Liver (tissue), 9 donors: ENCODE data around the gene CHKA. TPM values are rescaled to one million over a fixed set of nuclear protein-coding genes. Genes with fewer than 3 reads are reported as not detected.

Experiments
- DNase-seq: peaks from one replicate; pipeline ENCODE4 v3.0.0-alpha.2; 2017; ENCODE audit warnings: low spot score
- H3K27ac ChIP-seq, 2 donors: one replicate each; pipeline ENCODE4 v1.7.0; 2013; ENCODE audit warnings: inconsistent platforms in 2 of 2, low read length in 2 of 2, control low read depth in 1 of 2, low read depth in 1 of 2, mild to moderate bottlenecking in 1 of 2
- H3K27me3 ChIP-seq, 4 donors: one replicate each; pipeline versions ENCODE4 v1.6.1 to v1.7.0; 2013; ENCODE audit warnings: low read length in 3 of 4, inconsistent platforms in 1 of 4, mild to moderate bottlenecking in 1 of 4, moderate library complexity in 1 of 4; ENCODE audit not compliant: control insufficient read depth in 4 of 4, insufficient read depth in 4 of 4
- H3K36me3 ChIP-seq, 4 donors: one replicate each; pipeline versions ENCODE4 v1.6.1 to v1.7.0; 2013; ENCODE audit warnings: low read length in 3 of 4, mild to moderate bottlenecking in 3 of 4, low read depth in 1 of 4, moderate library complexity in 1 of 4; ENCODE audit not compliant: control insufficient read depth in 4 of 4, insufficient read depth in 3 of 4
- H3K4me1 ChIP-seq, 4 donors: one replicate each; pipeline versions ENCODE4 v1.6.1 to v1.7.0; 2013; ENCODE audit warnings: low read length in 3 of 4, mild to moderate bottlenecking in 3 of 4, moderate library complexity in 1 of 4; ENCODE audit not compliant: control insufficient read depth in 4 of 4, insufficient read depth in 4 of 4
- H3K4me3 ChIP-seq, 3 donors: one replicate each; pipeline versions ENCODE4 v1.6.1 to v1.7.0; 2013; ENCODE audit warnings: low read length in 3 of 3, control low read depth in 1 of 3, low read depth in 1 of 3, mild to moderate bottlenecking in 1 of 3
- H3K9ac ChIP-seq, 2 donors: one replicate each; pipeline ENCODE4 v1.7.0; 2013; ENCODE audit warnings: low read length in 2 of 2, mild to moderate bottlenecking in 2 of 2, moderate library complexity in 2 of 2, control low read depth in 1 of 2, low read depth in 1 of 2
- H3K9me3 ChIP-seq, 4 donors: one replicate each; pipeline versions ENCODE4 v1.6.1 to v1.7.0; 2013; ENCODE audit warnings: low read length in 3 of 4; ENCODE audit not compliant: control insufficient read depth in 4 of 4
- EGR1 ChIP-seq, 2 donors: IDR thresholded peaks; 2 replicates each; pipeline ENCODE4 v1.6.1; 2016 to 2018; ENCODE audit warnings: antibody characterized with exemption in 2 of 2, low read depth in 2 of 2
- FOXA1 ChIP-seq: IDR thresholded peaks from 2 replicates; pipeline ENCODE4 v1.6.1; 2016; ENCODE audit warnings: antibody characterized with exemption
- FOXA2 ChIP-seq: IDR thresholded peaks from 2 replicates; pipeline ENCODE4 v1.6.1; 2016; ENCODE audit warnings: antibody characterized with exemption
- GABPA ChIP-seq, 2 donors: IDR thresholded peaks in 1 of 2; conservative IDR thresholded peaks in 1 of 2; 2 replicates each; pipeline ENCODE4 v1.6.1; 2016; ENCODE audit warnings: antibody characterized with exemption in 2 of 2, mild to moderate bottlenecking in 1 of 2, moderate library complexity in 1 of 2
- HNF4A ChIP-seq, 2 donors: conservative IDR thresholded peaks; 2 replicates each; pipeline ENCODE4 v1.6.1; 2016; ENCODE audit warnings: antibody characterized with exemption in 2 of 2, mild to moderate bottlenecking in 2 of 2
- HNF4G ChIP-seq: IDR thresholded peaks from 2 replicates; pipeline ENCODE4 v1.6.1; 2016; ENCODE audit warnings: antibody characterized with exemption
- JUND ChIP-seq, 2 donors: IDR thresholded peaks; 2 replicates each; pipeline ENCODE4 v1.6.1; 2016; ENCODE audit warnings: antibody characterized with exemption in 2 of 2
- MAX ChIP-seq: IDR thresholded peaks from 2 replicates; pipeline ENCODE4 v1.6.1; 2016; ENCODE audit warnings: antibody characterized with exemption
- NR2F2 ChIP-seq: IDR thresholded peaks from 2 replicates; pipeline ENCODE4 v1.6.1; 2016; ENCODE audit warnings: antibody characterized with exemption
- RAD21 ChIP-seq, 2 donors: IDR thresholded peaks; 2 replicates each; pipeline ENCODE4 v1.6.1; 2016; ENCODE audit warnings: antibody characterized with exemption in 2 of 2, mild to moderate bottlenecking in 2 of 2
- REST ChIP-seq: IDR thresholded peaks from 2 replicates; pipeline ENCODE4 v1.6.1; 2016; ENCODE audit warnings: antibody characterized with exemption, mild to moderate bottlenecking
- RXRA ChIP-seq, 2 donors: IDR thresholded peaks; 2 replicates each; pipeline ENCODE4 v1.6.1; 2017 to 2018; ENCODE audit warnings: antibody characterized with exemption in 2 of 2, mild to moderate bottlenecking in 1 of 2
- SP1 ChIP-seq: IDR thresholded peaks from 2 replicates; pipeline ENCODE4 v1.6.1; 2018; ENCODE audit warnings: antibody characterized with exemption, mild to moderate bottlenecking
- TAF1 ChIP-seq: conservative IDR thresholded peaks from 2 replicates; pipeline ENCODE4 v1.6.1; 2016; ENCODE audit warnings: antibody characterized with exemption, mild to moderate bottlenecking
- YY1 ChIP-seq: IDR thresholded peaks from 2 replicates; pipeline ENCODE4 v1.6.1; 2016; ENCODE audit warnings: antibody characterized with exemption, mild to moderate bottlenecking
- WGBS: extraction: QIAGEN DNeasy Blood & Tissue Kit; methylation state at CpG from one replicate; pipeline ENCODE4 v1.1.7; 2013; 5-methylcytosine and 5-hydroxymethylcytosine counted together
- polyA plus RNA-seq, 2 donors: library from polyadenylated mRNA; stranded (reverse) in 1 of 2; unstranded in 1 of 2; fragments of 200-250 nt in 1 of 2; fragments of >200 nt in 1 of 2; fragmentation: Nextera tagmentation in 1 of 2; extraction: Ambion mirVana in 1 of 2; gene quantifications; one replicate each; pipeline versions ENCODE4 v1.2.1 to v1.2.3, GENCODE V29; 2013 to 2015
- total RNA-seq, 2 donors: library from RNA; depleted of rRNA; stranded (reverse); fragments of >200 nt; gene quantifications; one replicate each; pipeline ENCODE4 v1.2.3, GENCODE V29; 2014
- TF ChIP-seq, protein P1 (sequence below): IDR thresholded peaks from 2 replicates; pipeline ENCODE4 v1.6.1; 2016; ENCODE audit warnings: antibody characterized with exemption
- TF ChIP-seq, protein P2 (sequence below): IDR thresholded peaks from 2 replicates; pipeline ENCODE4 v1.6.1; 2016; ENCODE audit warnings: antibody characterized with exemption
- TF ChIP-seq, protein P3 (sequence below): fragments of 150-350 bp; IDR thresholded peaks from 2 replicates; pipeline ENCODE4 v1.5.1; 2017; ENCODE audit warnings: improper control_type of control experiment, low read depth, low read length; ENCODE audit not compliant: missing input control
- donor health status: healthy.
- donor health status: healthy.
- donor health status: healthy.
- donor health status: healthy.
- donor health status: healthy.

The CHKA gene
- total and polyA plus RNA-seq, 4 donors, result 11.4 to 41.9 (median 17.3) TPM

- Histone ChIP-seq H3K9ac (no peak overlapping the region), H3K4me3 (no peak overlapping the region), H3K27ac (peak overlapping the region; percentile 82 to 86), H3K9me3 (no peaks in the 10 kb centered on the region), H3K36me3 (no peaks in the 10 kb centered on the region), H3K27me3 (no peaks in the 10 kb centered on the region), H3K4me1 (peaks cover 6 to 28% (median 22%) of the 10 kb centered on the region in 4 donors)
- WGBS, result 67% methylated on average over 12 of the region's 12 CpGs
- no peak for DNase-seq
- TF ChIP-seq, protein P1, sequence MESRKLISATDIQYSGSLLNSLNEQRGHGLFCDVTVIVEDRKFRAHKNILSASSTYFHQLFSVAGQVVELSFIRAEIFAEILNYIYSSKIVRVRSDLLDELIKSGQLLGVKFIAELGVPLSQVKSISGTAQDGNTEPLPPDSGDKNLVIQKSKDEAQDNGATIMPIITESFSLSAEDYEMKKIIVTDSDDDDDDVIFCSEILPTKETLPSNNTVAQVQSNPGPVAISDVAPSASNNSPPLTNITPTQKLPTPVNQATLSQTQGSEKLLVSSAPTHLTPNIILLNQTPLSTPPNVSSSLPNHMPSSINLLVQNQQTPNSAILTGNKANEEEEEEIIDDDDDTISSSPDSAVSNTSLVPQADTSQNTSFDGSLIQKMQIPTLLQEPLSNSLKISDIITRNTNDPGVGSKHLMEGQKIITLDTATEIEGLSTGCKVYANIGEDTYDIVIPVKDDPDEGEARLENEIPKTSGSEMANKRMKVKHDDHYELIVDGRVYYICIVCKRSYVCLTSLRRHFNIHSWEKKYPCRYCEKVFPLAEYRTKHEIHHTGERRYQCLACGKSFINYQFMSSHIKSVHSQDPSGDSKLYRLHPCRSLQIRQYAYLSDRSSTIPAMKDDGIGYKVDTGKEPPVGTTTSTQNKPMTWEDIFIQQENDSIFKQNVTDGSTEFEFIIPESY, result no peak
- TF ChIP-seq EGR1 (IDR thresholded peaks at IDR 0.05; ENCODE audit: low read depth in 2 of 2), result no peak
Observed at GRCh38 chr11:68009391-68010089, 111.6 kb downstream of the CHKA start.

DNA sequence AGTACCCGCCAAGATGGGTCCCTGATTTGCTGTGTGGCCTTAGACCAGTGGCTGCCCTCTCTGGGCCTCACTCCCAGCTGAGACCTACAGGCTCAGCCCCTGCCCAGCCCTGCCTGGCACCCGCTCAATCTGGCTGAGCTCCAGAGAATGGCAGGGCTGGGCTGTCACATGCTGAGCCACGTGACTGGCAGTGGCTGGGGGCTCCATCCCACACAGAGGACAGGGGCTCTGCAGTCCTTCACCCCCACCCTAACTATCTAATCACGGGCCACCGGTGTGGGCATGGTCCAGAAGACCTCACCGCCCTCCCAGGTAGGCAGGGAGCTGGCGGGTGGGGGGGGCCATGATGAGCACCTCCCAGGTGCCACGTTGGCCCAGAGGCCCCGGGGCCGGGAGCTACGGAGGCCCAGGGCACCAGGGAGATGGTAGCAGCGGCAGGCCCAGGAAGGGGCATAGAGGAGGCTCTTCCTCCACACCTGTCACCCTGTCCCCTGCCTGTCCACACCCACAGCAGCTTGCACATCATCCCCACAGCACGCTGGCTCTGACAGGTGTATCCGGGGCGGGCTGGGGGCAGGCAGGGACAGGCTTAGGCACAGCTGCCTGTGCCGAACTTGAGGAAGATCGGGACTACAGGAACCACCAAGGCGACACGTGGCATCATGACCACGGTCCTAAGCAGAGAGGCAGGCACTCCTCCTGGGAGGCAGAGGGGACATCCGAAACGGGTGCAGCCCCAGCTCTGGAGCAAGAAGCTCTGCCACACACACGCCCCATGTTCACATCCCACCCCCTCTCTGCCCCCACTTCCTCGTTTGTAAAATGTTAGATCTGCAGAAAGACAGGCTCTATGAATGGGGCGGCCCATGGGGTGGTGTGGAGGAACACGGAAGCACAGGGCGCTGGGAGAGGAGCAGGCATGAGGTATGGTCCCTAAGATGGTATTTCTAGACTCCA lies 112.5 kb downstream of the CHKA start:
- Histone ChIP-seq H3K36me3 (no peaks in the 10 kb centered on the region), H3K4me1 (peaks cover 5 to 34% (median 22%) of the 10 kb centered on the region in 4 donors), H3K27ac (no peak overlapping the region), H3K9ac (no peak overlapping the region), H3K9me3 (no peaks in the 10 kb centered on the region), H3K4me3 (no peak overlapping the region), H3K27me3 (no peaks in the 10 kb centered on the region)
- WGBS, result 66% methylated on average over 27 of the region's 27 CpGs
- TF ChIP-seq, protein P1, result no peak
- TF ChIP-seq EGR1 (IDR thresholded peaks at IDR 0.05; ENCODE audit: low read depth in 2 of 2) (no peak), TAF1 (no peak), MAX (no peak), FOXA2 (no peak), SP1 (no peak), NR2F2 (no peak), RAD21 (IDR thresholded peaks at IDR 0.05) (no peak), RXRA (IDR thresholded peaks at IDR 0.05) (no peak), GABPA (IDR thresholded peaks at IDR 0.05 in 1 of 2, conservative IDR thresholded peaks at IDR 0.05 in 1 of 2) (no peak), HNF4G (no peak), HNF4A (conservative IDR thresholded peaks at IDR 0.05) (no peak), REST (no peak), JUND (IDR thresholded peaks at IDR 0.05) (no peak), YY1 (no peak), FOXA1 (no peak)
- TF ChIP-seq, protein P2, sequence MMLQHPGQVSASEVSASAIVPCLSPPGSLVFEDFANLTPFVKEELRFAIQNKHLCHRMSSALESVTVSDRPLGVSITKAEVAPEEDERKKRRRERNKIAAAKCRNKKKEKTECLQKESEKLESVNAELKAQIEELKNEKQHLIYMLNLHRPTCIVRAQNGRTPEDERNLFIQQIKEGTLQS, result no peak
- TF ChIP-seq, protein P3, sequence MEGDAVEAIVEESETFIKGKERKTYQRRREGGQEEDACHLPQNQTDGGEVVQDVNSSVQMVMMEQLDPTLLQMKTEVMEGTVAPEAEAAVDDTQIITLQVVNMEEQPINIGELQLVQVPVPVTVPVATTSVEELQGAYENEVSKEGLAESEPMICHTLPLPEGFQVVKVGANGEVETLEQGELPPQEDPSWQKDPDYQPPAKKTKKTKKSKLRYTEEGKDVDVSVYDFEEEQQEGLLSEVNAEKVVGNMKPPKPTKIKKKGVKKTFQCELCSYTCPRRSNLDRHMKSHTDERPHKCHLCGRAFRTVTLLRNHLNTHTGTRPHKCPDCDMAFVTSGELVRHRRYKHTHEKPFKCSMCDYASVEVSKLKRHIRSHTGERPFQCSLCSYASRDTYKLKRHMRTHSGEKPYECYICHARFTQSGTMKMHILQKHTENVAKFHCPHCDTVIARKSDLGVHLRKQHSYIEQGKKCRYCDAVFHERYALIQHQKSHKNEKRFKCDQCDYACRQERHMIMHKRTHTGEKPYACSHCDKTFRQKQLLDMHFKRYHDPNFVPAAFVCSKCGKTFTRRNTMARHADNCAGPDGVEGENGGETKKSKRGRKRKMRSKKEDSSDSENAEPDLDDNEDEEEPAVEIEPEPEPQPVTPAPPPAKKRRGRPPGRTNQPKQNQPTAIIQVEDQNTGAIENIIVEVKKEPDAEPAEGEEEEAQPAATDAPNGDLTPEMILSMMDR, result no peak
- no peak for DNase-seq
